GM08714 (cell line): ENCODE measurements around the gene PDE6B.
"Not testable (repeated sequence)": the region's sequence is repeated elsewhere in the genome, so short reads cannot be mapped to it uniquely, and the experiment has no call there.

Experiments used
- H3K4me3 ChIP-seq: fragments of 200-500 bp; sonication (Bioruptor generic); 2 replicates; pipeline ENCODE4 v1.5.1; 2014; ENCODE audit warnings: mild to moderate bottlenecking, low read length, inconsistent platforms
- ZNF274 ChIP-seq: IDR thresholded peaks from 2 replicates; pipeline ENCODE4 v1.6.1; 2012; ENCODE audit warnings: mild to moderate bottlenecking, low read depth, low read length

Gene PDE6B

DNA sequence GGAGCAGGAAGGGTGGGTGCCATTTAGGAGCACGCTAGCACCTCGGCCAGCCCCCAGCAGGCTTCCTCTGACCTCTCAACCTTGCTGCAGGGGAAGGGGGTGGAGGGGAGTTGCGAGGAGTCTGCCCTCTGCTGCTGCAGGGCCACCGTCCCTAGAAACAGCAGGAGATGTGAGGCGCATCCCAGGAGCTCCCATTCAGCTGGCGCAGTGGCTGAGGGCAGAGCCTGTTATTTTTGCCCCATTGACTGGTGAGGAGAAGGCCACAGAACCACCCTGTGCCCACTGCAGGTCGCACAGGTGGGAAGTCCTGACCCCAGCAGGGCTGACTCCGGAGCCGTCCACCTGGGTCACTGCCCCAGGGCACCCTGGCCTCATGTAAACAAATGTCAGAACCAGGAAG is 8.0 kb downstream of the PDE6B start:
- H3K4me3 ChIP-seq, result no peak overlapping the region
- no peak for TF ChIP-seq ZNF274

DNA sequence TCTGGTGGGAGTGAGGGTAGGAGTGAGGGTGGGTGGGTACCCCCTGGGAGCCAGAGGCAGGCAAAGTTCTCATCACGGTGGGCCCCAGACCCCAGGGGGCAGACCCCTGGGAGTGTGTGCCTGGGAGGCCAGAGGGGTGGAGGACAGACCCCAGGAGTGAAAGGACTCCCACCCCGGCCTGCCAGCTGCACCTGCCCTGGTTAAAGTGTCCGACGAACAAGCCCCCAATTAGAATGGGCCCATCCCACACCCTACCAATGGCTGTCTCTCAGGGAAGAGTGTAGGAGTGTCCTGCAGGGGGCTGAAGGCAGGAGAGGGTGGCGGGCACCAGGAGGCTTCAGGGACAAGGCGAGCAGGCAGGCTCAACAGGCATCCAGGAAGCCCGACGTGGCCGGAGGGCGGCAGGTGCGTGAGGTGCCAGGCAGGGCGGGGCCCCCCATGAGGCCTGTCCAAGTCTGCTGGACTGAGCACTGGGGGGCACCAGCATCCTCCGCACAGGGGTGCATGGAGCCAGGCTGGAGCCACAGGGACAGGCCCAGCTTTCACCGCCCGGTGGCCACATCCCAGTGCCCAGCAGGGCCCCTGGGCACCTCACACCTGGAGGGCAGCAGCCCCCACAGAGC is 8.7 kb downstream of the PDE6B start:
- TF ChIP-seq ZNF274, result no peak
- no peak overlapping the region for H3K4me3 ChIP-seq

DNA sequence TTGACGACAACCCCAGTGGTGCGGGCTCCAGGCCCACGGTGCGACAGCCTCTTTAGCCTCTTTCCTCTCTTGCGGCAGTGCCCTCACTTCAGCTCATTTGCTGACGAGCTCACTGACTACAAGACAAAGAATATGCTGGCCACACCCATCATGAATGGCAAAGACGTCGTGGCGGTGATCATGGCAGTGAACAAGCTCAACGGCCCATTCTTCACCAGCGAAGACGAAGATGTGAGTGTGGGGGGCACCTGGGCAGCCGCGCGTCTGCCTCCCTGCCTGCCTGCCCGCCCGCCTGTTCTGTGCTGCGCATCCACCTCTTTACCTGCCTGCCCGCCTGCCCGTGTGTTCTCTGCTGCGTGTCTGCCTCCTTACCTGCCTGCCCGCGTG is 9.2 kb downstream of the PDE6B start:
- no peak for TF ChIP-seq ZNF274
- H3K4me3 ChIP-seq, result no peak overlapping the region

DNA sequence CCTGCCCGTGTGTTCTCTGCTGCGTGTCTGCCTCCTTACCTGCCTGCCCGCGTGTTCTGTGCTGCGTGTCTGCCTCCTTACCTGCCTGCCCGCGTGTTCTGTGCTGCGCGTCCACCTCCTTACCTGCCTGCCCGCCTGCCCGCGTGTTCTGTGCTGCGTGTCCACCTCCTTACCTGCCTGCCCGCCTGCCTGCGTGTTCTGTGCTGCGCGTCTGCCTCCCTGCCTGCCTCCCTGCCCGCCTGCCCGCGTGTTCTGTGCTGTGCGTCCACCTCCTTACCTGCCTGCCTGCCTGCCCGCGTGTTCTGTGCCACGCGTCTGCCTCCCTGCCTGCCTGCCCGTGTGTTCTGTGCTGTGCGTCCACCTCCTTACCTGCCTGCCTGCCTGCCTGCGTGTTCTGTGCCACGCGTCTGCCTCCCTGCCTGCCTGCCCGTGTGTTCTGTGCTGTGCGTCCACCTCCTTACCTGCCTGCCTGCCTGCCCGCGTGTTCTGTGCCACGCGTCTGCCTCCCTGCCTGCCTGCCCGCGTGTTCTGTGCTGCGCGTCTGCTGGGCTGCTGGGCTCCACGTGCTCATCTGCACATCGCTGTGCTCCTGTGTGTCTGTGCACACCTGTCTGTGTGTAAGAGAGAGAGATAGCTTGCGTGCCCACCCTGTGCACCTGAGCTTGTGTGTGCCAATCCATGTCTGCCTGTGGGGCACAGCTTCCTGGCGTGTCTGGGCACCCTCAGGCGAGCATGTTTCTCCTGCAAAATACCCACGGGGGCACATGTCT is 9.9 kb downstream of the PDE6B start:
- not testable (repeated sequence) for H3K4me3 ChIP-seq

DNA sequence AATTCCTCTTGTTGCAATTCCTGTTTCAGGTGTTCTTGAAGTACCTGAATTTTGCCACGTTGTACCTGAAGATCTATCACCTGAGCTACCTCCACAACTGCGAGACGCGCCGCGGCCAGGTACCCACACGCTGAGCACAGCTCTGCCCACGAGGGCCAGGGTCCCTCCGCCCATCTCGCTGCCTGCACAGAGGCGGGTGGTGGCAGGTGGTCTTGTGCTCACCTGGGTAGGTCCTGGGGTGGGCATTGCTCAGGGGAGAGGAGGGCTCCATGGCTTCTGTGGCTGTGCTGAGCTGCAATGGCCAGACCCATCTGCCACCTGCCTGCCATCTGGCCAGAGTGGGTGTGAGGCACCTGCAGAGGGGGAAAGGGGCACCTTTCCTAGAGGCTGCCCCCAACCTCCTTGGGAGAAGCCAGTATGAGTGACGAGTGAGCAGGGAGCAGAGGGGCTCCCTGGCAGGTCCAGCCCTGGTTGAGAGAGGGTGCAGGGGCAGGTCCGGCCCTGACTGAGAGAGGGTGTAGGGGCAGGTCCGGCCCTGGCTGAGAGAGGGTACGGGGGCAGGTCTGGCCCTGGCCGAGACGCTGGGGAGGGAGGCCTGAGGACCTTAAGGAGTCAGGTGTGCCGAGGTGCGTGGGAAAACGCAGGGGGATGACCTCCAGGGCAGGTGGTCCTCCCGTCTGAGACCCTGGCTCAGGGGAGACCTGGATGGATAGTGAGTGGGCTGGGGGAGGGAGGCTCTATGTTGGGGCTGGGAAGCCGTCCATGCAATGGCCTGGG is 10.7 kb downstream of the PDE6B start:
- no peak overlapping the region for H3K4me3 ChIP-seq
- no peak for TF ChIP-seq ZNF274

DNA sequence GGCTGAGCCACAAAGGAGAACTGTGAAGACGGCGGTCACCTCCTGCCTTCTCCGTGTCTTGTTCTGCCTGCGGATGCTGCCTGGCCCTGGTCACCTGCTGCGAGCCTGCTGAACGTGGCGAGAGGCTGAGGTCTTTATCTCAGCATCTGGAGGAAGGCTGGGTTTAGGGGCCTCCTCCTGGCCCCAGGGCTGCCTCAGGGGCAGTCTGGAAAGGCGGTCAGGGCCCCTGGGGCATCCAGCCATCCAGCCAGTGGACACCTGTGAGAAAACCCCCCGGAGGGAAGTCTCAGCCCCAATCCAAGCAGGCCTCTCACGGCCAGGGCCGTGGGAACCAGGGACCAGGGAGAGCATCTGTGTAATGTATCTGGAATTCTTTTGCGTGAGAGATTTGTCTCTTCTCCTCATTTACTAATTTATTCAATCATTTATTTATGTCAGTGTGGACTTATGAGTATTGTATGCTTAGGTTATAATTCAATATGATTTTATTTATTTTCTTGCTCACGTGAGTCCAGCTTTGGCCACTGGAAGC is 11.3 kb downstream of the PDE6B start:
- H3K4me3 ChIP-seq, result no peak overlapping the region
- TF ChIP-seq ZNF274, result no peak

DNA sequence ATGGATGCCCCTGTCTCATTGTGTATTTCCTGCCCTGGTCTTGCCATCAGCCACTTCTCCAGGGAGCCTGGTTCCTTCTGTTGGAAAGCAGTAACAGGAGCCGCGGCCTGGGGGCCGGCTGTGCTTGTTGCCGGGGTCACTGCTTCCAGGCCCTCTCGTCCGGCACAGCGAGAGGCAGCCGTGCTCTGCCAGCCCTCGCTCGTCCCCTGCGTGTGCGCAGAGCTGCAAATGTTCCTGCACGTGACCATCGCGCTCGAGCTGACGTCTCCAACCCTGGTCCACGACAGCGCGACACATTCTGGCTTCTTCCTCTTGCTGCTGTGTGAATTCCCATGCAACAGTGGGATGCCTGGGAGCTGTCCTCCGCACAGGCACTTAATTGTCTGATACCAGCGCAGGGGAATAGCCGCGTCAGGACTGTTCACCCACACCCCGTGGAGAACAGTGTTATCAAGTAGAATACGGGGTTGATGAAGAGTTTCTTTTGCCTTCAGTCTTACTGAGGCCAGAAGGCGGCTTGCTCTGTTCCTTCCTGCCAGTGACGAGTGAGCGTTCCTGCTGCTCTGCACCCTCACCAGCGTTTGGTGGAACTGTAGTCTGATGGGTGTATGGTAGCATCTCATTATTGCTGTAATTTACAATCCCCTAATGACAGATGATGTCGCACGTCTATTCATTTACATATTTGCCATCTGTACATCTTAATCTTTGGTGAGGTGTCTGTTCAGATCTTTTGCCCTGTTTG is 12.3 kb downstream of the PDE6B start:
- no peak for TF ChIP-seq ZNF274

DNA sequence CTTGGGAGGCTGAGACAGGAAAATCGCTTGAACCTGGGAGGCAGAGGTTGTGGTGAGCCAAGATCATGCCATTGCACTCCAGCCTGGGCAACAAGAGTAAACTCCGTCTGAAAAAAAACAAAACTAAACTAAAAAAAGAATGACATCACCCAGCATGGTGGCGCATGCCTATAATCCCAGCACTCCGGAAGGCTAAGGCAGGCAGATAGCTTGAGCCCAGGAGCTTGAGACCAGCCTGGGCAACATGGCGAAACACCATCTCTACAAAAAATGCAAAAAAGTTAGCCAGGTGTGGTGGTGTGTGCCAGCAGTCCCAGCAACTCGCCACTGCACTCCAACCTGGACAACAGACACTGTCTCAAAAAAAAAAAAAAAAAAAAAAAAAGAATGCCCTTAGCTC is 17.0 kb downstream of the PDE6B start:
- not testable (repeated sequence) for H3K4me3 ChIP-seq

More for the DNA sequence above, 12.3 kb downstream of the PDE6B start:
- no peak overlapping the region for H3K4me3 ChIP-seq

DNA sequence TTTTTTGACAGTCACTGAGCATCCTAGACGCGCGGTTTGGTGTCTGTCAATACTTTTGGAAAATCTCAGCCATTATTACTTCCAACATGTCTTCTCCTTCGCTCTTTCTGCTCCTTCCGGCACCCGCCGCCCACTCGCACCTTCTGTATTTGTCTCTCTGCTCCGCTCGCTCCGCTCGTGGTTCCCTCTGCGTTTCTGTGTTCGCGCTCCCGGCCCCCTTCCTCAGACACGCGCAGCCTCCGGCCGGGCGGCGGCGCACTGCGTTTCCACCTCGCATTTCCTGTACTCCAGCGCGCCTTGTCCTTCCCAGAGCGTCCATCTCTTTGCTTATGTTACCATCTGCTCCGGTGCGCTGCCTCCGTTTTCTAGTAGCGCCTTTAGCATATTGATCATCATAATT is 21.1 kb downstream of the PDE6B start:
- no peak for TF ChIP-seq ZNF274
- H3K4me3 ChIP-seq, result no peak overlapping the region

DNA sequence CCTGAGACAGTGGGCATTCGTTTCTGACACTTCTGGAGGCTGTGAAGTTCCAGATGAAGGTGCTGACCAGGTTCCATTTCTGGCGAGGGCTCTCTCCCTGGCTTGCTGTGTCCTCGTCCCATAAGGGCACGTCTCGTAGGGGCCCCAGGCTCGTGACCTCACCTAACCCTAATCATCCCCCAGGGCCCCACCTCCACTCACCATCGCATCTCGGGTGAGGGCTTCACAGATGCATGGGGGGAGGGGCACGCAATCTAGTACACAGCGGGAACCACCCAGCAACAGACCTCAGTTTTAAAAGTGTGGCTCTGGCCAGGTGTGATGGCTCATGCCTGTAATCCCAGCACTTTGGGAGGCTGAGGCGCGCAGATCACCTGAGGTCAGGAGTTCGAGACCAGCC is 22.1 kb downstream of the PDE6B start:
- TF ChIP-seq ZNF274, result no peak
- no peak overlapping the region for H3K4me3 ChIP-seq

DNA sequence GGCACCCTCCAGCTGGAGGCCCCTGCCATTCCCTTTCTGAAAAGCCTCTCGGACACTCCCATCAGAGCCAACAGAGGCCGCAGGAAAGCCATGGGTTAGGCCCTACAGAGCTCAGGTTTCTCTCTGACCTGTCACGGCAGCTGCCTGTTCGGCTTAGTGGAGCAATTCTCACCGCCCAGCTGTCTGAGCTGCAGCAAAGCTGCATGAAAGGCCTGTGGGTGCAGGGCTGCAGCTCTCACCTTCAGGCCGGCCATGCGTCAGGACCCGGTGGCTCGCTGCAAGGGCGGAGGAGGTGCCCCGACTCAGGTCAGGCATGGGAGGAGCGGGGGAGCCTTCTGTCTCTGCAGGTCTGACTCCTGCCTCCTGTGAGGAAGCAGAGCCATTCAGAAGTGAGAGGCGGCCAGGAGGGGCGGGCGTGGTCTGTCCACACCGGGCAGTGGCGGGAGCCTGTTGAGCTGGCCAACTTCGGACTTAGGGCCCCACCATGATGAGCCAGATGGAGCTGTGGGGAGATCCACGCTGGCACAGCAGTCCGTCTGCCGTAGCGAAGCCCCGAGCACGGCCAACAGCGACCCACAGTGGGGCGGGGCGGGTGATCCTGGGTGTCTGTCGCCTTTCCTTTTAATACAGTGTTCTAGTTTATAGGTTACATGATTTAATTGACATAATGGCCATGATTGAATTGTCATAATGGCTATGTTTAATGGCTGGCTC is 23.4 kb downstream of the PDE6B start:
- no peak overlapping the region for H3K4me3 ChIP-seq
- TF ChIP-seq ZNF274, result no peak

DNA sequence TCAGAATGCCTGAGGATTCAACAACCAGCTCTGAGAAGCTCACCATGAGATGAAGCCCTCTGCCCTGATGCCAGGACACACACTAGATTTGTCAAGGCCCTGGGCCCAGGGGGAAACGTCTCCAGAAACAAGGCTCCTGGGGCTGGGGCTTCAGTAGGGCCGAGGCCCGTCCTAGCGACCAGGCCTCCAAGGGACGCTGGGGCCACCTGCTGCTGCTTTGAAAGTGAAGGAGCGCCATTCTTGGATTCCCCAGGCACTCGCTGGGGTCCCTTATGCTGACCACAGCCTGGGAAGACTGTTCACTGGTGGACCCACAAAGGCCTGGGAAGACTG is 23.9 kb downstream of the PDE6B start:
- H3K4me3 ChIP-seq, result no peak overlapping the region
- TF ChIP-seq ZNF274, result no peak

DNA sequence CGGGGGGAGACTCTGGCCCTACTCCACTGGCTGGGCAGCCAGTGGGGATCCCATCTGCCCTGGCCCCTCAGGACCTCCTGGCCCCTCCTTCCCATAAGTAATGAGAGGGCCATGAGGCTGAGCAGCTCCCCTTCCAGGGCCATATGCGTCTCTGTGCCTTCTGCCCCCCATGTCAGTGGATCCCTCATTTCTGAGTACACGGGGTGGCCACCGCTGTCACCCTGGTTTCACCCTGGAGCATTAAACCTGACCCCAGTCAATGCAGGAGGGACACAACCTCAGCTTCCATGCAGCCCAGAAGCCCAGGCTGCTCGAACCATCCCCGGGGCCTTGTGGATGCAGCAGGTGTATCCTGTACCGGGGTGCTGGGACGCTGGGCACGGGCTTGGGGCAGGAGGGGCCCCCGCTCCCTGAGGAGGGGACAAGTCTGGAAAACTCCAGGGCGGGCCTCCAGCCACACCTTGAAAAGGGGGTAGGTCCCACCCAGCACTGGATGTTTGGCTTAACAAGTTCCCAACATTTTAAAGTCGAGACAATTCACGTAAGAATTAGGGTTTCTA is 24.5 kb downstream of the PDE6B start:
- H3K4me3 ChIP-seq, result no peak overlapping the region
- no peak for TF ChIP-seq ZNF274
